Ishikawa (cell line): ENCODE measurements around the gene NUAK2.

Source experiments
- CREB1 ChIP-seq: IDR thresholded peaks from 2 replicates; pipeline ENCODE4 v1.6.1; 2012; ENCODE audit warnings: low read depth
- EP300 ChIP-seq: IDR thresholded peaks from 2 replicates; pipeline ENCODE4 v1.6.1; 2012; ENCODE audit warnings: borderline replicate concordance
- TCF12 ChIP-seq: IDR thresholded peaks from 2 replicates; pipeline ENCODE4 v1.6.1; 2012; ENCODE audit warnings: low read depth
- TEAD4 ChIP-seq: IDR thresholded peaks from 2 replicates; pipeline ENCODE4 v1.6.1; 2012
- YY1 ChIP-seq: IDR thresholded peaks from 2 replicates; pipeline ENCODE4 v1.6.1; 2012; ENCODE audit warnings: low read depth
- ZBTB7A ChIP-seq: IDR thresholded peaks from 2 replicates; pipeline ENCODE4 v1.6.1; 2012; ENCODE audit warnings: low read depth
- TF ChIP-seq, protein P1 (sequence below): IDR thresholded peaks from 2 replicates; pipeline ENCODE4 v1.6.1; 2012; ENCODE audit warnings: low read depth, mild to moderate bottlenecking
- TF ChIP-seq, protein P2 (sequence below): IDR thresholded peaks from 2 replicates; pipeline ENCODE4 v1.6.1; 2012
- TF ChIP-seq, protein P3 (sequence below): IDR thresholded peaks from 2 replicates; pipeline ENCODE4 v1.6.1; 2012

DNA sequence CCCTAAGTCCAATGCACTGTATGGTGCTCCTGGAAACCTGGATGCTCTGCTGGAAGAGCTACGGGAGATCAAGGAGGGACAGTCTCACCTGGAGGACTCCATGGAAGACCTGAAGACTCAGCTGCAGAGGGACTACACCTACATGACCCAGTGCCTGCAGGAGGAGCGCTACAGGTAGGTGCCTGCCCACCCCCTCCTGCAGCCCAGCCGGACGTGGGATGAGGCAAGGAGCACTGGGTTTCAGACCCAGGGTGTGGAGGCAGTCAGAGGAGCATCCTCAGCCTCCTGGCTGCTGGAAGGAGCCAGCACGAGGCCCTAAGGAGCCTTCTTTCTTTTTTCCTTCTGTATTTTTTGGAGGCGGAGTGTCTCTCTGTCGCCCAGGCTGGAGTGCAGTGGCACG lies 51.8 kb downstream of the NUAK2 start:
- TF ChIP-seq, protein P1, sequence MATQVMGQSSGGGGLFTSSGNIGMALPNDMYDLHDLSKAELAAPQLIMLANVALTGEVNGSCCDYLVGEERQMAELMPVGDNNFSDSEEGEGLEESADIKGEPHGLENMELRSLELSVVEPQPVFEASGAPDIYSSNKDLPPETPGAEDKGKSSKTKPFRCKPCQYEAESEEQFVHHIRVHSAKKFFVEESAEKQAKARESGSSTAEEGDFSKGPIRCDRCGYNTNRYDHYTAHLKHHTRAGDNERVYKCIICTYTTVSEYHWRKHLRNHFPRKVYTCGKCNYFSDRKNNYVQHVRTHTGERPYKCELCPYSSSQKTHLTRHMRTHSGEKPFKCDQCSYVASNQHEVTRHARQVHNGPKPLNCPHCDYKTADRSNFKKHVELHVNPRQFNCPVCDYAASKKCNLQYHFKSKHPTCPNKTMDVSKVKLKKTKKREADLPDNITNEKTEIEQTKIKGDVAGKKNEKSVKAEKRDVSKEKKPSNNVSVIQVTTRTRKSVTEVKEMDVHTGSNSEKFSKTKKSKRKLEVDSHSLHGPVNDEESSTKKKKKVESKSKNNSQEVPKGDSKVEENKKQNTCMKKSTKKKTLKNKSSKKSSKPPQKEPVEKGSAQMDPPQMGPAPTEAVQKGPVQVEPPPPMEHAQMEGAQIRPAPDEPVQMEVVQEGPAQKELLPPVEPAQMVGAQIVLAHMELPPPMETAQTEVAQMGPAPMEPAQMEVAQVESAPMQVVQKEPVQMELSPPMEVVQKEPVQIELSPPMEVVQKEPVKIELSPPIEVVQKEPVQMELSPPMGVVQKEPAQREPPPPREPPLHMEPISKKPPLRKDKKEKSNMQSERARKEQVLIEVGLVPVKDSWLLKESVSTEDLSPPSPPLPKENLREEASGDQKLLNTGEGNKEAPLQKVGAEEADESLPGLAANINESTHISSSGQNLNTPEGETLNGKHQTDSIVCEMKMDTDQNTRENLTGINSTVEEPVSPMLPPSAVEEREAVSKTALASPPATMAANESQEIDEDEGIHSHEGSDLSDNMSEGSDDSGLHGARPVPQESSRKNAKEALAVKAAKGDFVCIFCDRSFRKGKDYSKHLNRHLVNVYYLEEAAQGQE: no peak
- TF ChIP-seq, protein P2, sequence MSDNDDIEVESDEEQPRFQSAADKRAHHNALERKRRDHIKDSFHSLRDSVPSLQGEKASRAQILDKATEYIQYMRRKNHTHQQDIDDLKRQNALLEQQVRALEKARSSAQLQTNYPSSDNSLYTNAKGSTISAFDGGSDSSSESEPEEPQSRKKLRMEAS: no peak
- no peak for TF ChIP-seq ZBTB7A
- TF ChIP-seq CREB1: no peak
- TF ChIP-seq EP300: no peak
- TF ChIP-seq TCF12: no peak
- no peak for TF ChIP-seq YY1
- TF ChIP-seq, protein P3, sequence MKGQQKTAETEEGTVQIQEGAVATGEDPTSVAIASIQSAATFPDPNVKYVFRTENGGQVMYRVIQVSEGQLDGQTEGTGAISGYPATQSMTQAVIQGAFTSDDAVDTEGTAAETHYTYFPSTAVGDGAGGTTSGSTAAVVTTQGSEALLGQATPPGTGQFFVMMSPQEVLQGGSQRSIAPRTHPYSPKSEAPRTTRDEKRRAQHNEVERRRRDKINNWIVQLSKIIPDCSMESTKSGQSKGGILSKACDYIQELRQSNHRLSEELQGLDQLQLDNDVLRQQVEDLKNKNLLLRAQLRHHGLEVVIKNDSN: no peak
- no peak for TF ChIP-seq TEAD4
